OCI-LY3 (cell line): ENCODE data around the gene ELAVL4.

ENCODE experiments used
- EZH2phosphoT487 ChIP-seq: fragments of 200-600 bp; shearing (Covaris generic); IDR thresholded peaks from 2 replicates; pipeline ENCODE4 v1.6.1; 2018; ENCODE audit warnings: antibody characterized with exemption, mixed run types, low read depth
- TF ChIP-seq, protein P1 (sequence below): fragments of 200-600, 300-600 bp; sonication (generic); IDR thresholded peaks from 2 replicates; pipeline ENCODE4 v1.5.1; 2014; ENCODE audit warnings: antibody characterized with exemption, low read length, low read depth

DNA sequence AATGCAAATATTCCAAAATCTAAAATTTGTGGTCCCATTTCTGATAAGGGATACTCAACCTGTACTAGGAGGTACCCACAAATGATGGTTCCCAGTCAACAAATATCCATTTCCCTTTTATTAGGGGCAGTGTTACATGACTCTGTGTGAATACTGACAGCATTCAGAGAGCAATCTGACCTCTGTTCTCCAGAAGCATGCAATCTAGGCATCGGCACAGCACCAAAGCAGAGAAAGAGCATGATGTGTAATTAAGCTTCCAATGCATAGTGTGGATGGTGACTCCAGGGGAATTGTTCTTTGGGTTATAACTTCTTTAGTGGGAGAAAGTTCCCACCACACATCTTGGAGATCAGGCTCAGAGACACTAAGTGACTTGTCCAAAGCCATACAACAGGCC, 71.6 kb downstream of the ELAVL4 start:
- TF ChIP-seq, protein P1, sequence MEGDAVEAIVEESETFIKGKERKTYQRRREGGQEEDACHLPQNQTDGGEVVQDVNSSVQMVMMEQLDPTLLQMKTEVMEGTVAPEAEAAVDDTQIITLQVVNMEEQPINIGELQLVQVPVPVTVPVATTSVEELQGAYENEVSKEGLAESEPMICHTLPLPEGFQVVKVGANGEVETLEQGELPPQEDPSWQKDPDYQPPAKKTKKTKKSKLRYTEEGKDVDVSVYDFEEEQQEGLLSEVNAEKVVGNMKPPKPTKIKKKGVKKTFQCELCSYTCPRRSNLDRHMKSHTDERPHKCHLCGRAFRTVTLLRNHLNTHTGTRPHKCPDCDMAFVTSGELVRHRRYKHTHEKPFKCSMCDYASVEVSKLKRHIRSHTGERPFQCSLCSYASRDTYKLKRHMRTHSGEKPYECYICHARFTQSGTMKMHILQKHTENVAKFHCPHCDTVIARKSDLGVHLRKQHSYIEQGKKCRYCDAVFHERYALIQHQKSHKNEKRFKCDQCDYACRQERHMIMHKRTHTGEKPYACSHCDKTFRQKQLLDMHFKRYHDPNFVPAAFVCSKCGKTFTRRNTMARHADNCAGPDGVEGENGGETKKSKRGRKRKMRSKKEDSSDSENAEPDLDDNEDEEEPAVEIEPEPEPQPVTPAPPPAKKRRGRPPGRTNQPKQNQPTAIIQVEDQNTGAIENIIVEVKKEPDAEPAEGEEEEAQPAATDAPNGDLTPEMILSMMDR: no peak
- TF ChIP-seq EZH2phosphoT487: no peak
